NB4 (cell line): ENCODE data around the gene LRRK1.

Source experiments
- CTCF ChIP-seq: IDR thresholded peaks from one replicate; pipeline ENCODE4 v1.5.1; 2012; ENCODE audit warnings: low read depth, low read length
- POLR2A ChIP-seq: IDR thresholded peaks from 2 replicates; pipeline ENCODE4 v1.6.1; 2011; ENCODE audit warnings: mild to moderate bottlenecking; ENCODE audit not compliant: insufficient read length; ENCODE audit errors: extremely low read depth

GRCh38 chr15:101091080-101092017, 172.2 kb downstream of the LRRK1 start:
- TF ChIP-seq CTCF (no peak), POLR2A (no peak)
